GM23338 (cell line): ENCODE data around the gene SPI1. TPM values are rescaled to one million over a fixed set of nuclear protein-coding genes. Genes with fewer than 3 reads are reported as not detected.
"Not testable (repeated sequence)": the region's sequence is repeated elsewhere in the genome, so short reads cannot be mapped to it uniquely, and the experiment has no call there.

Experiments used
- ATAC-seq: fragments of 200-7000 bp; cut with Tn5 transposase; 3 replicates; pipeline ENCODE4 v1.9.1; 2020
- DNase-seq: peaks from one replicate; pipeline ENCODE4 v3.0.0-alpha.2; 2015; ENCODE audit warnings: low spot score
- H2AFZ ChIP-seq: fragments of 200-600 bp; sonication (generic); 2 replicates; pipeline ENCODE4 v1.8.0; 2016; ENCODE audit warnings: antibody characterized with exemption, mild to moderate bottlenecking, moderate library complexity
- H3F3A ChIP-seq: fragments of 200-600 bp; sonication (generic); replicated peaks from 2 replicates; pipeline ENCODE4 v1.8.0; 2017; ENCODE audit warnings: antibody characterized with exemption, mixed run types, low read depth
- H3K27ac ChIP-seq: fragments of 200-600 bp; sonication (generic); 2 replicates; pipeline ENCODE4 v1.6.1; 2016; ENCODE audit warnings: low read depth
- H3K27me3 ChIP-seq: fragments of 200-600 bp; sonication (generic); 2 replicates; pipeline ENCODE4 v1.8.0; 2016; ENCODE audit warnings: mild to moderate bottlenecking, mixed run types, moderate library complexity; ENCODE audit not compliant: insufficient read depth
- H3K36me3 ChIP-seq: fragments of 200-600 bp; sonication (generic); 2 replicates; pipeline ENCODE4 v1.8.0; 2016; ENCODE audit warnings: mild to moderate bottlenecking; ENCODE audit not compliant: insufficient read depth
- H3K4me1 ChIP-seq: fragments of 200-600 bp; sonication (generic); 2 replicates; pipeline ENCODE4 v1.8.0; 2016; ENCODE audit warnings: mild to moderate bottlenecking, moderate library complexity; ENCODE audit not compliant: insufficient read depth
- H3K4me2 ChIP-seq: fragments of 200-600 bp; sonication (generic); 2 replicates; pipeline ENCODE4 v1.7.1; 2017; ENCODE audit warnings: mixed run types
- H3K4me3 ChIP-seq: fragments of 200-600 bp; sonication (generic); 2 replicates; pipeline ENCODE4 v1.6.1; 2016; ENCODE audit warnings: mixed run types
- H3K79me2 ChIP-seq: fragments of 200-600 bp; sonication (generic); replicated peaks from 2 replicates; pipeline ENCODE4 v1.8.0; 2017; ENCODE audit warnings: mild to moderate bottlenecking; ENCODE audit not compliant: insufficient read depth
- H3K9me2 ChIP-seq: fragments of 200-600 bp; sonication (generic); 2 replicates; pipeline ENCODE4 v1.8.0; 2017; ENCODE audit not compliant: insufficient read depth
- H4K20me1 ChIP-seq: fragments of 200-600 bp; sonication (generic); replicated peaks from 2 replicates; pipeline ENCODE4 v1.8.0; 2017; ENCODE audit warnings: mild to moderate bottlenecking; ENCODE audit not compliant: insufficient read depth
- H3K27ac Mint-ChIP-seq: 2 replicates; pipeline ENCODE4 v1.8.0; 2020; ENCODE audit warnings: inconsistent platforms, mild to moderate bottlenecking, moderate library complexity, mixed read lengths
- H3K27me3 Mint-ChIP-seq: 3 replicates; pipeline ENCODE4 v1.8.0; 2022; ENCODE audit warnings: low read depth, mild to moderate bottlenecking, moderate library complexity, mixed read lengths, inconsistent platforms; ENCODE audit not compliant: insufficient read depth, poor library complexity
- H3K36me3 Mint-ChIP-seq: 3 replicates; pipeline ENCODE4 v1.8.0; 2021; ENCODE audit warnings: low read depth, mild to moderate bottlenecking, inconsistent platforms, moderate library complexity, mixed read lengths
- H3K4me1 Mint-ChIP-seq: 3 replicates; pipeline ENCODE4 v1.8.0; 2020; ENCODE audit warnings: mild to moderate bottlenecking, inconsistent platforms, mixed read lengths
- H3K4me3 Mint-ChIP-seq: 3 replicates; pipeline ENCODE4 v1.8.0; 2021; ENCODE audit warnings: moderate library complexity, mild to moderate bottlenecking, inconsistent platforms, mixed read lengths
- H3K9me3 Mint-ChIP-seq: 3 replicates; pipeline ENCODE4 v1.8.0; 2020; ENCODE audit warnings: moderate library complexity, mild to moderate bottlenecking, inconsistent platforms, mixed read lengths
- ZNF114 ChIP-seq: fragments of 250-450 bp; sonication (Bioruptor Pico); IDR thresholded peaks from 2 replicates; pipeline ENCODE4 v1.5.0; 2020; ENCODE audit warnings: mild to moderate bottlenecking, moderate library complexity
- ZNF462 ChIP-seq: fragments of 250-450 bp; sonication (Bioruptor Pico); IDR thresholded peaks from 2 replicates; pipeline ENCODE4 v1.5.0; 2020; ENCODE audit warnings: mild to moderate bottlenecking, moderate library complexity
- polyA plus RNA-seq: library from polyadenylated mRNA; unstranded; fragments of >200 nt; fragmentation: Nextera tagmentation; extraction: Ambion mirVana; gene quantifications from 2 replicates; pipeline ENCODE4 v1.2.1, GENCODE V29; 2016
- total RNA-seq: library from RNA; depleted of rRNA; stranded (reverse); fragments of >200 nt; shearing (Covaris generic); gene quantifications from 2 replicates; pipeline ENCODE4 v1.2.3, GENCODE V29; 2014
- TF ChIP-seq, protein P1 (sequence below), 2 experiments: fragments of 200-600 bp in 1 of 2; sonication (generic) in 1 of 2; conservative IDR thresholded peaks; 2 replicates each; pipeline versions ENCODE4 v1.5.1 to v1.6.1; 2016 to 2017; ENCODE audit warnings: antibody characterized with exemption in 2 of 2, low read depth in 2 of 2, mild to moderate bottlenecking in 2 of 2, moderate library complexity in 1 of 2

SPI1 gene
- total and polyA plus RNA-seq, 2 experiments from 2014 or later = 0.23 TPM; not detected in 1

GRCh38 chr11:47317064-47317828 is 61.1 kb downstream of the SPI1 start (continued):
- TF ChIP-seq ZNF462 = no peak
- TF ChIP-seq ZNF114 (CRISPR knock-in tag) = no peak

DNA sequence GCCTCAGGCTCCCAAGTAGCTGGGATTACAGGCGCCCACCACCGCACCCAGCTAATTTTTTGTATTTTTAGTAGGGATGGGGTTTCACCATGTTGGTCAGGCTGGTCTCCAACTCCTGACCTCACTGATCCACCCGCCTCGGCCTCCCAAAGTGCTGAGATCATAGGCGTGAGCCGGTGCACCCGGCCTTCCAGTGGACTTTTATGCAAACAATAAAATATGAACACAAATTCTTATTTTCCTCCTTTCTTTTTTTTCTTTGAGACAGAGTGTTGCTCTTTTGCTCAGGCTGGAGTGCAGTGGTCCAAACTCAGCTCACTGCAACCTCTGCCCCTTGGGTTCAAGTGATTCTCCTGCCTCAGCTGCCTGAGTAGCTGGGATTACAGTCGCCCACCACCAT is 61.8 kb downstream of the SPI1 start:
- H3K36me3 ChIP-seq = peaks cover 11% of the 10 kb centered on the region; the same call in 1 of the 2 replicates
- H3K4me1 ChIP-seq, H3K27me3 Mint-ChIP-seq, H2AFZ ChIP-seq, H3K4me2 ChIP-seq, H3K4me3 Mint-ChIP-seq, H3K27ac ChIP-seq, H3K9me2 ChIP-seq, DNase-seq, H4K20me1 ChIP-seq, ATAC-seq, H3K27ac Mint-ChIP-seq, H3K4me3 ChIP-seq, H3F3A ChIP-seq, H3K27me3 ChIP-seq, H3K4me1 Mint-ChIP-seq, H3K79me2 ChIP-seq, H3K9me3 Mint-ChIP-seq: not testable (repeated sequence)
- H3K36me3 Mint-ChIP-seq = peaks cover 30% of the 10 kb centered on the region

GRCh38 chr11:47314992-47315391 is 63.4 kb downstream of the SPI1 start:
- no peak overlapping the region for H2AFZ ChIP-seq
- Mint-ChIP-seq H3K36me3 (peaks cover 39% of the 10 kb centered on the region; the same call in 2 of the 3 replicates), H3K9me3 (no peaks in the 10 kb centered on the region), H3K27ac (no peak overlapping the region), H3K4me3 (no peak overlapping the region), H3K27me3 (peaks cover 6% of the 10 kb centered on the region), H3K4me1 (no peaks in the 10 kb centered on the region)
- ATAC-seq (no peak), DNase-seq (no peak)
- no peaks in the 10 kb centered on the region for H4K20me1 ChIP-seq
- H3K79me2 ChIP-seq = no peaks in the 10 kb centered on the region
- H3K27ac ChIP-seq = no peak overlapping the region
- H3K9me2 ChIP-seq = no peaks in the 10 kb centered on the region
- peaks cover 19% of the 10 kb centered on the region for H3K36me3 ChIP-seq
- no peak overlapping the region for H3K4me3 ChIP-seq
- H3K4me2 ChIP-seq = no peak overlapping the region
- no peaks in the 10 kb centered on the region for H3K27me3 ChIP-seq
- H3F3A ChIP-seq = 0 out of 2 replicates have a peak, but pooled peaks cover 3% of the 10 kb centered on the region
- H3K4me1 ChIP-seq = no peaks in the 10 kb centered on the region
- TF ChIP-seq, protein P1, sequence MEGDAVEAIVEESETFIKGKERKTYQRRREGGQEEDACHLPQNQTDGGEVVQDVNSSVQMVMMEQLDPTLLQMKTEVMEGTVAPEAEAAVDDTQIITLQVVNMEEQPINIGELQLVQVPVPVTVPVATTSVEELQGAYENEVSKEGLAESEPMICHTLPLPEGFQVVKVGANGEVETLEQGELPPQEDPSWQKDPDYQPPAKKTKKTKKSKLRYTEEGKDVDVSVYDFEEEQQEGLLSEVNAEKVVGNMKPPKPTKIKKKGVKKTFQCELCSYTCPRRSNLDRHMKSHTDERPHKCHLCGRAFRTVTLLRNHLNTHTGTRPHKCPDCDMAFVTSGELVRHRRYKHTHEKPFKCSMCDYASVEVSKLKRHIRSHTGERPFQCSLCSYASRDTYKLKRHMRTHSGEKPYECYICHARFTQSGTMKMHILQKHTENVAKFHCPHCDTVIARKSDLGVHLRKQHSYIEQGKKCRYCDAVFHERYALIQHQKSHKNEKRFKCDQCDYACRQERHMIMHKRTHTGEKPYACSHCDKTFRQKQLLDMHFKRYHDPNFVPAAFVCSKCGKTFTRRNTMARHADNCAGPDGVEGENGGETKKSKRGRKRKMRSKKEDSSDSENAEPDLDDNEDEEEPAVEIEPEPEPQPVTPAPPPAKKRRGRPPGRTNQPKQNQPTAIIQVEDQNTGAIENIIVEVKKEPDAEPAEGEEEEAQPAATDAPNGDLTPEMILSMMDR (conservative IDR thresholded peaks at IDR 0.05; ENCODE audit: low read depth in 2 of 2) = no peak
